Measurements from ENCODE around the gene CENPX. TPM values are rescaled to one million over a fixed set of nuclear protein-coding genes. Genes with fewer than 3 reads are reported as not detected.

CENPX gene
- total and polyA plus RNA-seq, 2 of the 13 experiments (the other 11 are each of a cell fraction or from before 2014, with no cell fraction given): 92.7 to 170 TPM

DNA sequence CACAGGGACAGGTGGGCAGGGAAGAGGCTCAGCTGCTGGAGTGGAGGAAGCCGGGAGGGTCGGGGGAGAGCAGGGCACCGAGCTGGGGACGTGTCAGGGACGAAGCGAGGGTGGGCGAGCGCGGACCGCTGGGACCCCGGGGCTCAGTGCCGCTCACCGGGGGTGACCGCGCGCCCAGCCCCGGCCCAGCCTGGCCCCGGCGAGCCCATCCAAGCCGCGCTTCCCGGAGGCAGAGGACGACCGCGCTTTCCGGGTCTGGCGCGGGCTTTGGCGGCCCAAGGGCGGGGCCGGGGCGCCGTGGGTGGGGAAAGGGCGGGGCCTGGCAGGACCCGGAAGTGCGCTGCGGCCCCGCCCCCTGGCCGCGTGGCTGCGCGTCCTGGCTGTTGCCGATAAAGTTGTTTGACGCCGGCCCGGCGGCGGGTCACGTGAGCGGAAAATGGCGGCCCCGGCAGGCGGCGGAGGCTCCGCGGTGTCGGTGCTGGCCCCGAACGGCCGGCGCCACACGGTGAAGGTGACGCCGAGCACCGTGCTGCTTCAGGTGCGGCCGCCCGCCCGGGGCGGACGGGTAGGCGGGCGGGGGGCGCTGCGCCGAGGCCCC lies 45.4 kb downstream of the CENPX start, which contains the start of gene ASPSCR1 (continued):
- TF ChIP-seq ZNF235 (CRISPR knock-in tag; IDR thresholded peaks at IDR 0.05; ENCODE audit: borderline replicate concordance) (peak; percentile 71; the same call in 1 of the 2 replicates), RARG (CRISPR knock-in tag; IDR thresholded peaks at IDR 0.05; ENCODE audit: low read depth) (no peak; the same call in 1 of the 2 replicates), ZNF383 (CRISPR knock-in tag; IDR thresholded peaks at IDR 0.05; ENCODE audit: borderline replicate concordance) (no peak), ZSCAN21 (CRISPR knock-in tag; IDR thresholded peaks at IDR 0.05; ENCODE audit: borderline replicate concordance) (peak; percentile 93), SAP130 (CRISPR knock-in tag; IDR thresholded peaks at IDR 0.05; ENCODE audit: low read depth) (peak; percentile 95), CBFB (CRISPR knock-in tag; IDR thresholded peaks at IDR 0.05) (peak; percentile 88), HIVEP1 (CRISPR knock-in tag; IDR thresholded peaks at IDR 0.05) (no peak), ZNF761 (CRISPR knock-in tag; conservative IDR thresholded peaks at IDR 0.05) (peak; percentile 61; the same call in 1 of the 2 replicates), POLR2AphosphoS2 (IDR thresholded peaks at IDR 0.05; ENCODE audit: low read depth, low read length) (no peak), ZKSCAN1 (IDR thresholded peaks at IDR 0.05; ENCODE audit: low read length) (peak; percentile 74; the same call in 1 of the 2 replicates), NFE2L2 (IDR thresholded peaks at IDR 0.05; ENCODE audit: low read length) (no peak), ZNF773 (CRISPR knock-in tag; IDR thresholded peaks at IDR 0.05; ENCODE audit: borderline replicate concordance) (peak; percentile 38; the same call in 1 of the 2 replicates), TRIM24 (CRISPR knock-in tag; IDR thresholded peaks at IDR 0.05) (0 out of 2 replicates have a peak, but pooled peaks have one; percentile 49), RAD51 (IDR thresholded peaks at IDR 0.05; ENCODE audit: borderline replicate concordance) (peak; percentile 44; the same call in 1 of the 2 replicates), ZFP62 (CRISPR knock-in tag; IDR thresholded peaks at IDR 0.05) (0 out of 2 replicates have a peak, but pooled peaks have one; percentile 3), ZKSCAN8 (CRISPR knock-in tag; IDR thresholded peaks at IDR 0.05; ENCODE audit: borderline replicate concordance) (0 out of 2 replicates have a peak, but pooled peaks have one; percentile 24), NFYC (CRISPR knock-in tag; IDR thresholded peaks at IDR 0.05) (no peak; the same call in 1 of the 2 replicates)
- TF ChIP-seq, protein P1, sequence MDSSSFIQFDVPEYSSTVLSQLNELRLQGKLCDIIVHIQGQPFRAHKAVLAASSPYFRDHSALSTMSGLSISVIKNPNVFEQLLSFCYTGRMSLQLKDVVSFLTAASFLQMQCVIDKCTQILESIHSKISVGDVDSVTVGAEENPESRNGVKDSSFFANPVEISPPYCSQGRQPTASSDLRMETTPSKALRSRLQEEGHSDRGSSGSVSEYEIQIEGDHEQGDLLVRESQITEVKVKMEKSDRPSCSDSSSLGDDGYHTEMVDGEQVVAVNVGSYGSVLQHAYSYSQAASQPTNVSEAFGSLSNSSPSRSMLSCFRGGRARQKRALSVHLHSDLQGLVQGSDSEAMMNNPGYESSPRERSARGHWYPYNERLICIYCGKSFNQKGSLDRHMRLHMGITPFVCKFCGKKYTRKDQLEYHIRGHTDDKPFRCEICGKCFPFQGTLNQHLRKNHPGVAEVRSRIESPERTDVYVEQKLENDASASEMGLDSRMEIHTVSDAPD (CRISPR knock-in tag; IDR thresholded peaks at IDR 0.05): peak; percentile 69; the same call in 1 of the 2 replicates
- TF ChIP-seq, protein P2, sequence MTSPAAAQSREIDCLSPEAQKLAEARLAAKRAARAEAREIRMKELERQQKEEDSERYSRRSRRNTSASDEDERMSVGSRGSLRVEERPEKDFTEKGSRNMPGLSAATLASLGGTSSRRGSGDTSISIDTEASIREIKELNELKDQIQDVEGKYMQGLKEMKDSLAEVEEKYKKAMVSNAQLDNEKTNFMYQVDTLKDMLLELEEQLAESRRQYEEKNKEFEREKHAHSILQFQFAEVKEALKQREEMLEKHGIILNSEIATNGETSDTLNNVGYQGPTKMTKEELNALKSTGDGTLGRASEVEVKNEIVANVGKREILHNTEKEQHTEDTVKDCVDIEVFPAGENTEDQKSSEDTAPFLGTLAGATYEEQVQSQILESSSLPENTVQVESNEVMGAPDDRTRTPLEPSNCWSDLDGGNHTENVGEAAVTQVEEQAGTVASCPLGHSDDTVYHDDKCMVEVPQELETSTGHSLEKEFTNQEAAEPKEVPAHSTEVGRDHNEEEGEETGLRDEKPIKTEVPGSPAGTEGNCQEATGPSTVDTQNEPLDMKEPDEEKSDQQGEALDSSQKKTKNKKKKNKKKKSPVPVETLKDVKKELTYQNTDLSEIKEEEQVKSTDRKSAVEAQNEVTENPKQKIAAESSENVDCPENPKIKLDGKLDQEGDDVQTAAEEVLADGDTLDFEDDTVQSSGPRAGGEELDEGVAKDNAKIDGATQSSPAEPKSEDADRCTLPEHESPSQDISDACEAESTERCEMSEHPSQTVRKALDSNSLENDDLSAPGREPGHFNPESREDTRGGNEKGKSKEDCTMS (CRISPR knock-in tag; conservative IDR thresholded peaks at IDR 0.05): no peak
- TF ChIP-seq, protein P3, sequence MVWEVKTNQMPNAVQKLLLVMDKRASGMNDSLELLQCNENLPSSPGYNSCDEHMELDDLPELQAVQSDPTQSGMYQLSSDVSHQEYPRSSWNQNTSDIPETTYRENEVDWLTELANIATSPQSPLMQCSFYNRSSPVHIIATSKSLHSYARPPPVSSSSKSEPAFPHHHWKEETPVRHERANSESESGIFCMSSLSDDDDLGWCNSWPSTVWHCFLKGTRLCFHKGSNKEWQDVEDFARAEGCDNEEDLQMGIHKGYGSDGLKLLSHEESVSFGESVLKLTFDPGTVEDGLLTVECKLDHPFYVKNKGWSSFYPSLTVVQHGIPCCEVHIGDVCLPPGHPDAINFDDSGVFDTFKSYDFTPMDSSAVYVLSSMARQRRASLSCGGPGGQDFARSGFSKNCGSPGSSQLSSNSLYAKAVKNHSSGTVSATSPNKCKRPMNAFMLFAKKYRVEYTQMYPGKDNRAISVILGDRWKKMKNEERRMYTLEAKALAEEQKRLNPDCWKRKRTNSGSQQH (CRISPR knock-in tag; IDR thresholded peaks at IDR 0.05; ENCODE audit: low read depth): peak; percentile 85; the same call in 1 of the 2 replicates
- TF ChIP-seq, protein P4, sequence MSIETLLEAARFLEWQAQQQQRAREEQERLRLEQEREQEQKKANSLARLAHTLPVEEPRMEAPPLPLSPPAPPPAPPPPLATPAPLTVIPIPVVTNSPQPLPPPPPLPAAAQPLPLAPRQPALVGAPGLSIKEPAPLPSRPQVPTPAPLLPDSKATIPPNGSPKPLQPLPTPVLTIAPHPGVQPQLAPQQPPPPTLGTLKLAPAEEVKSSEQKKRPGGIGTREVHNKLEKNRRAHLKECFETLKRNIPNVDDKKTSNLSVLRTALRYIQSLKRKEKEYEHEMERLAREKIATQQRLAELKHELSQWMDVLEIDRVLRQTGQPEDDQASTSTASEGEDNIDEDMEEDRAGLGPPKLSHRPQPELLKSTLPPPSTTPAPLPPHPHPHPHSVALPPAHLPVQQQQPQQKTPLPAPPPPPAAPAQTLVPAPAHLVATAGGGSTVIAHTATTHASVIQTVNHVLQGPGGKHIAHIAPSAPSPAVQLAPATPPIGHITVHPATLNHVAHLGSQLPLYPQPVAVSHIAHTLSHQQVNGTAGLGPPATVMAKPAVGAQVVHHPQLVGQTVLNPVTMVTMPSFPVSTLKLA (IDR thresholded peaks at IDR 0.05): peak; percentile 84
- TF ChIP-seq, protein P5, sequence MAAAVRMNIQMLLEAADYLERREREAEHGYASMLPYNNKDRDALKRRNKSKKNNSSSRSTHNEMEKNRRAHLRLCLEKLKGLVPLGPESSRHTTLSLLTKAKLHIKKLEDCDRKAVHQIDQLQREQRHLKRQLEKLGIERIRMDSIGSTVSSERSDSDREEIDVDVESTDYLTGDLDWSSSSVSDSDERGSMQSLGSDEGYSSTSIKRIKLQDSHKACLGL (CRISPR knock-in tag; IDR thresholded peaks at IDR 0.05): peak; percentile 95
- TF ChIP-seq, protein P6, sequence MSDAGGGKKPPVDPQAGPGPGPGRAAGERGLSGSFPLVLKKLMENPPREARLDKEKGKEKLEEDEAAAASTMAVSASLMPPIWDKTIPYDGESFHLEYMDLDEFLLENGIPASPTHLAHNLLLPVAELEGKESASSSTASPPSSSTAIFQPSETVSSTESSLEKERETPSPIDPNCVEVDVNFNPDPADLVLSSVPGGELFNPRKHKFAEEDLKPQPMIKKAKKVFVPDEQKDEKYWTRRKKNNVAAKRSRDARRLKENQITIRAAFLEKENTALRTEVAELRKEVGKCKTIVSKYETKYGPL (CRISPR knock-in tag; IDR thresholded peaks at IDR 0.05): peak; percentile 51

Measured in HepG2 (cell line).